GM19463 (cell line): ENCODE results near the gene SDC4.
"Not testable (repeated sequence)": the region's sequence is repeated elsewhere in the genome, so short reads cannot be mapped to it uniquely, and the experiment has no call there.

Source experiments
- ATAC-seq: cut with Tn5 transposase; IDR thresholded peaks from one replicate; pipeline ENCODE4 v1.9.1; 2021; ENCODE audit warnings: mild to moderate bottlenecking, moderate library complexity; ENCODE audit not compliant: unreplicated experiment

SDC4 gene

GRCh38 chr20:45365444-45365970, 17.3 kb upstream of the SDC4 start:
- no peak for ATAC-seq

DNA sequence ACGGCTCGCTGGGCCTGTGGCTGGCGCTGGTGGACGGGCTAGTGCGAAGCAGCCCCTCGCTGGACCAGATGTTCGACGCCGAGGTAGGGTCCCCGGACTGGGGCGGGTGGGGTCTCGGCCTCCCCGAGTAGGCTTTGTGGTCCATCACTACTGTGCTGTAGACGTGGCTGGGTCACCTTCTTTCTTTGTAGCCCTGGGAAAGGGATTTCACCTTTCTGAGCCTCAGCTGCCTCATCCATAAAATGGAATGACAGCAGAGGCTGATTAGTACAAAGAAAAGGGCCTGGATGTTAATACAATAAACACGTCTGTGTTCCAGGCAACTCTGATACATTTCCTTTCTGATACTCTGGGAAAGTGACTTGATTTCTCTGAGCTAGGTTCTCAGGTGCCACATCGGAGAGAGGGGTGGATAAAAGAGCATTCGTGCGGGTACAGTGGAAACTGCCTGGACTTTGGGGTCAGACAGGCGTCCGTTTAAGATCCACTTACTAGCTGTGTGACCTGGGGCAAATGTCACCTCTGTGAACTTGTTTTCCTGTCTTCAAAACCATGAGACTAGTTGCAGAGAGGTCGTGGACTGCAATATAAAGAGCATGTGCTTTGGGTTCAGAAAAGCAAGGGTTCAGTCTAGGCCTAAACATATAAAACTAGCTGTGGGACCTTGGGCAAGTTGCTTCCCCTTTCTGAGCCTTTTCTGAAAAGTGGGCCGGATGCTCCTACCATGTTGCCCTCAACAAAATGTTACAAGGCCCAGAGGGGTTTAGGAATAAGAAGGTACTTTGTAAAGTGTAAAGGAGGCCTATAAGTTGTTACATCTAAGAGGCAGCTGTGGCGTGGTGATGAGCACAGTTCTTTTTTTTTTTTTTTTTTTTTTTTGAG, 15.6 kb upstream of the SDC4 start:
- ATAC-seq, result no peak

GRCh38 chr20:45362804-45363610, 14.8 kb upstream of the SDC4 start, which contains the start of gene SYS1:
Gene SYS1 (plus strand): TSS chr20:45363156. CDS start chr20:45363532, 376 bp downstream.
- ATAC-seq, result peak; percentile 75

DNA sequence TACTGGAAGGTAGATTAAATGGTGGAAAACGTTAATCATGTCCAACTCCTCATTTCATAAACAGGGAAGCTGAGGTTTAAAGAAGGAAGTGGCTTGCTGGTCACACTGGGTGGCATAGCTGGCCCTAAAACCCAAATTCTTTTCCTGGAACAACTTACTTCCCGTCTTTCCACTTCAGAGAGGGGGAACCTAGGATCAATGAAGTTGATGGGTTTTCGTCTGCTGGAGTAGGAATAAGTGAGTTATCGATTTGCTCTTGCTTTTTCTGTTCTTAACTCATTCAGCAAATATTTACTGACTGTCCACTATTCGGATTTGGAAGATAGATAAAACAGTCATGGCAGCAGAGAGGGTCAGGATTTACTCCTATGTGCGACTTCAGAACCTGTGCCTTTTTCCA, 13.6 kb upstream of the SDC4 start:
- ATAC-seq, result no peak

- ATAC-seq, result no peak
Observed at GRCh38 chr20:45359406-45360148, 11.4 kb upstream of the SDC4 start.

GRCh38 chr20:45359069-45359405, 10.8 kb upstream of the SDC4 start:
- ATAC-seq, result no peak

DNA sequence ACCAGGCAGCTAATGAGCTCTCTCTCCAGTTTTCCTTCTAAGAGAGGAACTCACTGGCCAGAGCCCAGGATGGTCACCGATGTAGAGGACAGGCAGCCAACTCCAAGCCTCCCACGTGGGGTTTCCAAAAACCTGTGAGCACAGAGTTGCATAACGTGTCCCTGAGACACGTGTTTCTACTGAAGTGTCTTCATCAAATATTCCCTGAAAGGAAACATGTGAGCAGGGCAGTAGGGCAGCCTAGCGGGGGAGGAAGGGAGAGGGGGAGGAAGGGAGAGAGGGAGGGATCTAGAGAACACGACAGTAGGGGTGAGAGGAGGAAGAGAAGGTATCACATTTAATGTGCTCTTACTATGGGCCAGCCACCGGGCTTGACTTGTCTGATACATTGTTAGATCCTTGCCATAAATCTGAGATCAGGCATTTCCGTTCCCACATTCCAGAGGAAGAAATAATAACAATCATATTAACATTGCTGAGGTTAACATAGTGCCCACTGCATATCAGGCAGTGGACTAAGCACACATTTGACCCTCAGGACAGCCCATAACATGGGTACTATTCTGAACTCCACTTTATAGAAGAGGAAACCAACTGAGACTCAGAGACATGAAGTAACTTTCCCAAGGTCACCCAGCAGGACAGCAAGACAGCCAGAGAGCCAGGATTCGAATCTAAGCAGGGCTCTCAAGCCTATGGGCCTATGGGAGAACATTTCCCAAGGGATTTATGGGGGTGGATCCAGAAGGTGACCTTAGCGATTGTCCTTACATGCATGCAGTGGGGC, 10.3 kb upstream of the SDC4 start:
- ATAC-seq, result no peak

- ATAC-seq, result no peak
Observed at GRCh38 chr20:45355209-45356084, 7.2 kb upstream of the SDC4 start.

DNA sequence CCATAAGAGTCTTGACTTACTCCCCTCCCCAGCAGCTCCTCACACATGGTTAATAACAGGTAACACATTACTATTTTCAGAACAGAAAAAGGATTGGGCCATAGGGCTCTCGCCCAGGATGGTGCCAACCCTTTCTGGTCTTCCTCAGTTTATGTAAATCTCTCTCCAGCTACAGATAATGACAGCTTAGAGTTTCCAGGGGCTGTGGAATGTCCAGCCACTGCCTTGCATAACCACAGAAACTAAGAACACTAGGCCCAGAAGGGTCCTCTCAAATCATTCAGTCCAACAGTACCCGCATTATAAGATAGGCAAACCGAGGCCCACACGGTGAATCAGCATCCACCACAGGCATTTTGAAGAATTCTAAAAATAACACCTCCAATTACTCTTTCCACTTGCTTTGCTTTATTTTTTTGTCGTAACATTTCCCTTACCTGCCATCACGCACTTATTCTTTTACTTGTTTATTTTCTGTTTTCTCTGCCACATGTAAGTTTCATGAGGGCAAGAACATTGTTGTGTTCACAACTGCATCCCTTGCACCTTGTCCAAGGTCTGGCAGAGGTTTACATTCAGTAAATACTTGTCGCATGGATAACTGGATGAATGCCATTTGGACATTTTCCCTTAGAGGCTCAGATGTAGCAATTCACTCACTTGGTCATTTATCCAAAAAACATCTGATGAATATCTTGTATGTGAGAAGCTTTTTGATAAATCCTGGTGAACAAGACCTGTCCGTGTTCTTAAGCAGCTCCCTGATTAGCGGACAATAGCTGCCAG, 6.4 kb upstream of the SDC4 start:
- ATAC-seq, result no peak

DNA sequence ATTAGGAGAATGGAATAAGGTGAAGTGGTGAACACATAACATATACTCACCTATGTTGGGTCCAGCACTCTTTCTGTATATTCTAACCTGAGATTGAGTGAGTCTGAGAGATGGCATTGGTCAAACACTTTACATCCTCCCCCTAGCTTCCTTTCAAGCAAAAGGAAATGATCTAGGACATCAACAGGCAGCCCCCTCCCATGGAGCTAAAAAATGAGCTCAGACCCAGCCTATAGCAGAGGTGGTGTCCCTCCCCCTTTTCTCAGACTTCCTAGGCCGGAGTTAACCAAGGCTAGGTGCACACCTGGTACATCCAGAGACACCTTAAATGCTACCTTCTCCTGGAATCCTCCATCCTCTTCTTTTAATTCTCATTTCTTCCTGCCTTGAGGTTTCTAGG, 5.5 kb upstream of the SDC4 start:
- ATAC-seq, result no peak

GRCh38 chr20:45352729-45353128, 4.5 kb upstream of the SDC4 start:
- ATAC-seq, result no peak

DNA sequence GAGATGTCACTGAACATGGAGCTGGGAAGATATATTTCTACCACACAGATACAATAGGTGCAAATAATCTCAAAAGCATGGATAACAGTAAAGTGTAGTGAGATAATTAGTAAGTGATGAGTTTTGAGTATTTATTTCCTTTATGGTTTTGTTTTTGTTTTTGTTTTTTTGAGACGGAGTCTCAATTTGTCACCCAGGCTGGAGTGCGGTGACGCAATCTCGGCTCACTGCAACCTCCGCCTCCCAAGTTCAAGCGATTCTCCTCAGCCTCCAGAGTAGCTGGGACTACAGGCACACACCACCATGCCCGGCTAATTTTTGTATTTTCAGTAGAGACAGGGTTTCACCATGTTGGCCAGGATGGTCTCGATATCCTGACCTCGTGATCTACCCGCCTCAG, 2.6 kb upstream of the SDC4 start:
- not testable (repeated sequence) for ATAC-seq

DNA sequence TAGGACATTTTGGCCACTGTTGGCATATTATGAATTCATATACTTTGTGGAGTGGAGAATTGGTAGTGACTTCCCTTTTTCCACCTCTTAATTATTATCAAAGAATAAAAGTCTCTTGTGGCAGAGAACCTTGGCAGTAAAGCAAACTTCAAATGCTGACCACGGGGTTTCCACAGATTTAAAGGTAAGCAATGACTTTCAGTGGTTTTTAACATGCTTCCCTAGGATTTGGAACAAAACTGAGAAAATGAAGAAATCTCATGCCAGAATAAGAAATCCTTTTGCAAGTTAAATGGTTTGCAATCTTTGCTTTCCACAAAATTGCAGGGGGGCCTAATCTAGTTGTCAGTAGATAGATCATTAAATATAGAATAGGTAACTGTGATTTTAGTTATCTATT, 2.0 kb upstream of the SDC4 start:
- no peak for ATAC-seq

GRCh38 chr20:45347297-45347935, 808 bp downstream of the SDC4 start:
- no peak for ATAC-seq

GRCh38 chr20:45346851-45347250, 1.4 kb downstream of the SDC4 start:
- ATAC-seq, result peak; percentile 12

DNA sequence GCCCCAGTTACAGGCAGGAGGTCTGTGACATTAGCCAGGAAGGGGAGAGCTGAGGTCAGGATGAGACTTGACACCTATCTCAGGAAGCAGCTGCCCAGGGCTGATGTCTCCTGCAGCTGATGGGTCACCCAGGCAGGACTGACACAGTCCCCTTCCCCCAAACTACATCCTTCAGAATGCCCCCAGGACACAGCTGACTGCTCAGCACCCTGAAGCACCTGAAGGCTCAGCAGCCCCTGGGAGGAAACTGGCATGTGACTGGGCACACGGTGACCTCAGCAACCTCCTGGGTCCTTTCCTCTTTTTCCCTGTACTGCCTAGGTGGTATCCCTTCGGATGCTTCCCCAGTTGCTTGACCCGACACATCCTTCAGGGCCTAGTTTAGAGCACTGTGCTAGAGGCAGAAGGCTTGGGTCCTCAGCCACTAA, 1.9 kb downstream of the SDC4 start:
- peak; percentile 31 for ATAC-seq

- ATAC-seq, result no peak
Observed at GRCh38 chr20:45345104-45345936, 2.9 kb downstream of the SDC4 start.
